Stimulated activated CD4-positive, alpha-beta T cell treated with anti-CD3 and anti-CD28 coated beads, TNF-alpha, amount 100 ng/mL, for 1 hour (primary cell): Measurements from ENCODE around the gene NPTN.
"Not testable (repeated sequence)": the region's sequence is repeated elsewhere in the genome, so short reads cannot be mapped to it uniquely, and the experiment has no call there.

Source experiments
- DNase-seq, 3 donors: peaks; one replicate each; pipeline ENCODE4 v3.0.0-alpha.2; 2020; ENCODE audit warnings: low read depth in 3 of 3, low spot score in 1 of 3

The NPTN gene

DNA sequence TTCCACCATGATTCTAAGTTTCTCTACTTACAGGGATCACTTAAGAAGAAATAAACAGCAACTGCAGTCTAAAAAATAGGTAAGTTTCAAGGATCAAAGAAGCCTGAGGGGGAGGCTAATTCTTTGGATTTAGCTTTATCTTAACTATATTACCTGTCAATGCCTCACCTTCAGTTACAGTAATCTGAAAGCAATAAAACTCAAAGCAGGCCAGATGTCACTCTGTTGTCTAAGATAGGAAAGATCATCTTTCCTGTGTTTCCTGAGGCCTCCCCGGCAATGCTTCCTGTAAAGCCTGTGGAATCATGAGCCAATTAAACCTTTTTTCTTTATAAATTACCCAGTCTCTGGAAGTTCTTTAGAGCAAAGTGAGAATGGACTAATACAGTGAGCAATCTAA lies 60.2 kb downstream of the NPTN start:
- DNase-seq = no peak

DNA sequence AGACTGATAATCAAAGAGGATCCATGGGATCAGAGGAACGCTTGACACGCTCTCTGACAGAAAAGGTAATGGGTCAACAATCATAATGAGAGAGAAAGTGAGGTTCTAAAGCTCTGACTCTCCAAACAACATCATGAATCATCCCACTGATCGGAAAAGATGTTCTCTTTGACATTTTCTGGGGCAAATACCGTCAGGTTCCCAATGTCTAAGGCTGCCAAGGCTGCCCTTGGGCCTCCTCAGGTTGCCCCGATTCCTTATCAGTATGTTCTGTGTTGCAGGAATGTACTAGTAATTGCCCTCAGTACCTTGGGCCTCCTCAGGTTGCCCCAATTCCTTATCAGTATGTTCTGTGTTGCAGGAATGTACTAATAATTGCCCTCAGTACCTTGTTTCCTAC lies 60.9 kb downstream of the NPTN start:
- no peak for DNase-seq

DNA sequence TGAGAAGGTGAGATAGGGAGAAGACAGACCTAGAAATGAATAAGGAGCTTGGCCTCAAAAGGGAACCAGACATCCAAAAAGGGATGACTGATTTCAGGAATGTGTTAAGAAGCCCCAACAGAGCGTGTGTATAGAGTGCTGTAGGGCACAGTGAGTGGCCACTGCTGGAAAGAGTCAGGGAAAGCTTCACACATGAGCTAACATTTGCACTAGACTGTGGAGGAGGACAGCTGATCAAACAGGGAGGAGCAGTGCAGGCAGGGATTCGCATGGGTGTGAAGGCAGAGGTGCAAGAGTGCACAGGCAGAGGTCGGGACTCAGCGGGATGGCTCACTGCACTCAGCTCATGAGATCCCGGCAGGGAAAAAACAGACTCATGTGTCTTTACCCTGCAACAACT lies 61.8 kb downstream of the NPTN start:
- no peak for DNase-seq

DNA sequence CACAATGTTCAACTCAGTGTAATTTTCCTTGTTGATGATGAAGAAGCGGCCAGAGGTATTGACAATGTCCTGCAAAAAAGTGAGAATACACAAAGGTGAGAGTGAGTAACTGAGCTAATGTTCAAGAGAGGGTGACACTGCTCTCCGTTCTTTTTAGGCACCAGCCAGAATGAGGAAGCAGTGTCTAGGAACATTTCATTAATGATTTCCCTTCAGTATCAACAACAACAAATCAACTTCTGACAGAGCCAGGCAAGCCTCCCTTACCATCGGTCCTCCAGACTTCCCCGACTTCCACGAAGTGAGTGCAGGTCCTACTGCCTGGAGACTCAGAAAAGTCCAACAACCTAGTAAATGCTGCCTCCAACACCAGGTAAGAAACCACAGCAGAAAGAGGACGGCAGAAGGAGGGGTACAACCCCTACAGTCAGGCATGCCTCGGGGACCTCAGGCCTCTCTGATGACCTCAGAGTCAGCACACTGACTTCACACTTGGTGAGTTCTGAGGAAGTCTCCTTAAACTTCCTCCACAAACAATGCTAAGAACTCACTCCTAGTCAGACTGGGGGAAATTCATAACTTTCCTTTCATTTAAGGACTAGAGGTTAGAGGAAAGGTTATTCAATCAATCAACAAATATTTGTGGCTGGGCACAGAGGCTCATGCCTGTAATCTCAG lies 62.7 kb downstream of the NPTN start:
- no peak for DNase-seq

DNA sequence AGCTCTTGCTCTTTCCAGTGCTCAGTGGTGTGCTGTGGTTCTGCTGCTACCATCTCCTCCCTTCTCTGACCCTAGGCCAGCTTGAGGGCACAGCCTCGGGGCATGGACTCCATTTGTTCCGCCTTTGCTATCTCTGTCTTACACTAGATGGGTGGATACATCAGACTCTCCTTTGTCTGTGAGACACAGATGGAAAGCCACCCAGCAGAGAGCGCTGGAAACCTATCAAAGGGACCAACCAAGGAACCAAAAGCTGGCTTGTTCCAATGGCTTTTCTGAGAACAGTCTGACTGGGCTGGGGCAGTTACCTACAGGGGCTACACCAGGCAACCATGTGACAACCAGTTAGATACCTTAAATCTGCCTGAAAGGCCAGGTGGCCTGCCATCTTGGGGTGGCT lies 63.8 kb downstream of the NPTN start:
- DNase-seq = no peak

DNA sequence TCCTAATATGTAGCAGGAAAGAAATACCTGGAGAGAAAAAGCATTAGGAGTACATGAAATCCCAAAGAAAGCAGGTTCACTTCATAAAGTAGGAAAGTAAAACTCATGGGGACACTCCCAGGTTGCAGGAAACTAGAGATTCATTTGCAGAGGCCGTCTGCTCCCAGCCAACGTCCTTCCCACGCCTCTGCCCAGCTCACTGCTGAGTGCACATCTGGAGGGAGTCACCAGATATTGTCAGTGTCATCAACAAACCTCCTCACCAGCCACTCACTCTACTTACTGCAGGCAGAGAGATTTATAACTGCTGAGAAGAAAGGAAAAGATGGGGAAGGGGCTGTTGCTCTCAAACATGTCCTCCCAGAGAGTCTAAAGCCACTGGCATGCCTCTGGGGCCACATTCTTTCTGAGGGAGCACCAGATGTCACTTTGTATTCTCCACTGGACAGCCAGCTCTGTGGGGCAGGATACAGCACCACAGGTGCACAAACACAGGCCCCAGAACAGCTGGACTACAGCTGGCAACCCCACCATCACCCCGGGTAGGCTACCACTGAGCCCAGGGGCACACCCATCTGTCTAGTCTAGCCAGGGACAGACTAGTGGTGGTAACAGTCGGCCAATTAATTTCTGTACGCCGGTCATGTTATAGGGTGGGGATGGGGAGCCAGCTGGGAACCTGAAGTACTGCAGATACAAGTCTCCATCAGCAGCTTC lies 64.5 kb downstream of the NPTN start:
- DNase-seq = no peak

DNA sequence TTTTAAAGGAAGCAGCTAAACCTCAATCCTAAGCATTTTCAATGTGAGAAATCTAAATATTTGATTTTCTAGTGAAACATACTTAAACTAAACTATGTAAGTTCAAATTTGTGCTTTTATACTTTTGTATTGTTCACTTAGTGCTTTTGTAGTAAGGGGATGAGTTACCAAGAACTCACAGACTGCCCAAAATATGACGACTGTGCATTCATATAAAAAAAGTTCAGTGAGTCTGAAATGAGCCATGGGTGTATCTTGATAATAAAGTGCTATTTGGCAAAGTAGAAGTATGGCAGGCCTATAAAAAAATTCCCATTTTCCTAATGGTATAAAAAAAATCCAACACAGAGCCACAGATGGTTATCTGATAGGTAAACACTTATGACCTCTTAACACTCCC lies 66.2 kb downstream of the NPTN start:
- no peak for DNase-seq

DNA sequence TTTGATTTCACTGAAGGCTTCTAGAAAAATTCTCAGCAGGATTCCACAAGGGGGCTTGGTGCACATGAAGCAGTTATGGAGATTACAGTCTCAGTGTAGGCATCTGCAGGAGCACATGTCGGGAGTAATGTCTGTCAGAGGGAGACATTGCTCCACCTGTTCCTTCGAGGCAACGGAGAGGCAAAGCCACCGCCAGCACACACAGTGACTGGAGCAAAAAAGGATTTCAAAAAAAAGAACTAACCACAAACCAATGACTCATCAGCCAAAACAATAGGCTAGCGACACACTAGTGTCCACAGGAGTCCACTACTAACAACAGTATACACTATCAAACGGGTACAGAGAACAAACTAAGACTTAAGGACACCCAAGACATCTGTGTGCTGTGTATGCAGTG lies 68.9 kb downstream of the NPTN start:
- DNase-seq = no peak

DNA sequence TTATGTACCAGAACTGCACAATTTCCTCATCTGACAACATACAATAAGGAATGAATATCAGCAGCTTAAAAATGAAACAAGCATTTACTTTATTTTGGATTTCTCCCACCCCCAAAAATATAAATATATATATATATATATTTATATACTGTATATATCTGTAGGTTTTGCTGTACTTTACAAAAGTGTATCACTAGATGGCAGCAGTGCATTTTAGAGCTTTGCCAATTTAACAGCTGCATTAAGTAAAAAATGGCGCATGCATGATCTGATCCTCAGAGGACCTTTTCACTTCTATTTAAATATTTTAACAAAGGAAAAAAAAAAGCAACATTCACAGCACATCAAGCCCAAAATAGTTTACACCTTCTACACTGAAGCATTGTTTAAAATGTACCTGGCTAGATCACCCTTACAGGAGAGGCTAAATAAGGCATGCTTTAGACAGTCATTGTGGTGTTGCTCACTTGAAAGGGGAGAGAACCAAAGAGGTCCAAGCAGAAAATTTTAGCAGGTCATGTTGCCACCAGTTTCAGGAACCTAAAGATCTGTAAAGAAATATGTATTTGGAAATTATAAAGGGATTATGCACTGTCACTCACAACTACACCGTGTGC lies 72.6 kb downstream of the NPTN start:
- no peak for DNase-seq

DNA sequence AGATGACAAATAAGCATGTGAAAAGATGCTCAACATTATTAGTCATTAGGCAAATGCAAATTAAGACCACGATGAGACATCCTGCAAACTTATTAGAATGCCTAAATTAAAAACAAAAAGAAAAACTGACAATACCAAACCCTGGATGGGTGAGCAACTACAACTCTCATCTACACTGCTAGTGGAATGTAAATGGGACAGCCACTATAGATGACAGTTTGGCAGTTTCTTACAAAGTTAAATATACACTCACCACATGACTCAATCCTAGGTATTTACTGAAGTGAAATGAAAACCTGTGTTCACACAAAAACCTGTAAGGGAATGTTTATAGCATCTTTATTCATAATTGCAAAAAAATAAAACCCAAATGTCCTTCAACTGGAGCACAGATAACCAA lies 74.7 kb downstream of the NPTN start:
- DNase-seq = no peak

DNA sequence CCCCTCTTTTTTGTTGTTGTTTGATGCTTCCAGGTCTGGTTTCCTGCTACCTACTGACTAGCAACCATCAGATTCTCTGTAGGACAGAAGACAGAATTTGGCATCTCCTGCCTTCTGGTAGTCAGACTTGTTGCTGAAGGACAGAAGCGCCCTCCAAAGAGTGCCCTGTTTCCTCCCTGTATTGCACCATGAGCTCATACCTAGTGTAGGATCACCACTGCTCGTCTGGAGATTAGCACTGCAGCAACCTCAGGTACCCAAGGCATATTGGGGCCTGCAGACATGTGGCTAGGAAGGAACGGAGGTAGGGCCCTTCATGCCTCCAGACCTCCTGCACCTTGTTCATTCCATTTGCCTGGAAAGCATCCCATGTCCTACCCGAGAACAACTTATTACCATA lies 78.1 kb downstream of the NPTN start:
- DNase-seq = no peak

DNA sequence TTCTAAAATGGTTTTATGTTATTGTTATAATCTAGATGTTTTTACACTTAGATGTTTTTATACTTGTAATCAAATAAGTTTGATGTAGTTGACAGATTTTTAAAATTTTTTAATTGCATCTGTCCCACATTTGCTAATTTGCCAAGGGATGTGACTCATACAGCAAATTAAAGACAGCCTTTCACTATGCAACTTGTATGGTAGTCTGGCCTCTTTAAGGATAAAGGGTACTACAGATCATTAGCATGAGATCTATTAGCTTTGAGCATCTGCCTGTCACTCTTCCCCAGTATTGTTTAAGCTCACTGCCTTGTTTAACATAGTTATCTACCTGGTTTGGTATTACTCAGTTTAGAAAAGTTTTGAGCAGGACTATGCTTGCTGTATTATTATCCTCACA lies 83.0 kb downstream of the NPTN start:
- DNase-seq = no peak

DNA sequence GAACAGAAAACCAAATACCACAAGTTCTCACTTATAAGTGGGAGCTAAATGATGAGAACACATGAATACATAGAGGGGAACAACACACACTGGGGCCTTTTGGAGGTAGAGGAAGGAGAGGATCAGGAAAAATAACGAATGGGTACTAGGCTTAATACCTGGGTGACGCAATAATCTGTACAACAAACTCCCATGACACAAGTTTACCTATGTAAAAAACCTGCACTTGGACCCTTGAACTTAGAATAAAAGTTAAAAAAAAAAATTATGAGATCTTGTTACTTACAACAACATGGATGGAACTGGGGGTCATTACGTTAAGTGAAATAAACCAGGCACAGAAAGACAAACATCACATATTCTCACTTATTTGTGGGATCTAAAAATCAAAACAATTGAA lies 84.3 kb downstream of the NPTN start:
- DNase-seq = not testable (repeated sequence)

DNA sequence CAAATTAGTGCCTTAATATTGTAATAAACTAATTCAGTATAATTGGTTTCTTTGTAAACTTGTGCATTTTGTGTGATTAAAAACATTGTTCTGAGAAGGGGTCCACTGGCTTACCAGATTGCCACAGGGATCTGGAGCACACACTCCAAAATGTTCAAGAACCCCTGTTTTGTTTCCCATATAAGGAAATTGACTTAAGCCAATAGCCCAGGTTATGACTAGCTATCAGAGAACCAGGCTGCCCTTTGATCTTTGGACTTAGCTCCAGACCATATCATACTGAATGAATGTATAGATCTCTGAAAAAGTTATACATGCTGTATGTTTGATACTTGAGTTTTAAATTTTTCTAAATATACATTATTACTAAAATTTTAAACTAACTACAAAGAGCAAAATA lies 91.7 kb downstream of the NPTN start:
- DNase-seq = no peak

DNA sequence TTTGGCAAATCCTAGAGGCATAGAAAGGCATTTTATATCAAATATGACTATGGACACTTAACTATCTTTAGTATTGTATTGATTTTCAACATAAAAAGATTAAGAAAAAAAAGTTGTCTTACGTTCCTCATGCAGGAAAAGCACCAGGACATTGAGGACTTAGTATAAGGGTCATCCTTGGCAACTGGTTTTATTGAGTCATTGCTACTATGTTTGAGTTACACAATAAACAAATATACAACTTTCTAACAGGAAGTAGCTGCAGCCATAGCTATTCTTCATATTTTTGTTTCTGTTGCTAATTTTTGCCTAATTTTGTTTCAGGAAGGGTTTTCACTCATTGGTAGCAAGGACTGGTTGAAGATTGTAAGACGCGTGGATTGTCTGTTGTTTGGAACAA lies 93.0 kb downstream of the NPTN start:
- DNase-seq = no peak

DNA sequence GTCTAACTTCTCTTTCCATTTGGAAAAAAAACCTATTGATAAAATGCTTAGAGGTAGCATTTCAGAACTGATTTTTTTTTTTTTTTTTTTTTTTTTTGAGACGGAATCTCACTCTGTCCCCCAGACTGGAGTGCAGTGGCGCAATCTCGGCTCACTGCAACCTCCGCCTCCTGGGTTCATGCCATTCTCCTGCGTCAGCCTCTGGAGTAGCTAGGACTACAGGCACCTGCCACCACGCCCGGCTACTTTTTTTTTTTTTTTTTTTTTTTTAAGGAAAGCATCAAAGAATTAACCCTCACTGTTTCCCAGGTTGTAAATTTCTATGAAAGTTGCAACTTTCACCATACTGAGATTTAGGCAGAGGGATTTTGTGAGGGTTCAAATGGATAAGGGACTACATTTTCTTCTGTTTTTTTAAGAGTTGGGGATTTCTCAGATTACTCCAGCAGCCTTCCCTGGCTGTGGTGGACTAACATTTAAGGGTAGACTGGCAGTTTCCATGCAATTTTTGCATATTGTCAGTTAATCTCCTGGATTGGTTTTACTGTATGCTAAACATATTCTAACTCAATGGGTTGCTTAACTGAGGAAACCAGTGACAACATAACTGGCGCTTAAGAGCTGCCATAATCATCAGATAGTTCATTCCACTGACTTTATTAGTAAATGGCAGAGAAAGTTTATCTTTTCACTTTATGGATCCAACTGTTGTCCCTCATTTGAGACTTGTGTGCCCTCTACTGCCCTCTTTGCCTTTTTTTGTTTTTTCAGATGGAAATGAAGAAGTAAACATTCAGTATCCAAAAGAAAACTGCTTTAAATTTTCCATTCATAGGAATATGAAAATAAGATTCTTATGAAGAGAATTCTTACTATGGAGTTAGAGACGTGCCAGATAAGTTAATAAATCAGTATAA lies 93.7 kb downstream of the NPTN start:
- no peak for DNase-seq

DNA sequence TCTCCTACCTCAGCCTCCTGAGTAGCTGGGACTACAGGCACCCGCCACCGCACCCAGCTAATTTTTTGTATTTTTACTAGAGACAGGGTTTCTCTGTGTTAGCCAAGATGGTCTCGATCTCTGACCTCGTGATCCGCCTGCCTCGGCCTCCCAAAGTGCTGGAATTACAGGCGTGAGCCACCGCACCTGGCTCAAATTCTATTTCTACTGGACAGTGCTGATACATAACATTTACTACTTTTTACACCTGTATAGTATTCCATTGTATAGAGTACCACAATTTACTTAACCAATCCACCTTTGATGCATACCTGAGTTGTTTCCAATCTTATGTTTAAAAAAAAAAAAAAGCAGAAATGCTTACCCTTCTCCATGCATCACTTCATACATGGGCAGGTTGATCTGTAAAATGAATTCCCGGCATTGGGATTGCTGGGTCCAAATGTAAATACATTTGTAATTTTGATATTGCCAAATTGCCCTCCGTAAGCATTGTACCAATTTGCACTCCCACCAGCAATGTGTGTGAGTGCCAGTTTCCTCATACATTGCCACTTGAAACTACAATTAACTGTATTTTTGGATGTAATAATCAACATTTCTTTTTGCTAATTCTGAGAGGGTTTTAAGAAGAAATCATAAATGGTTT lies 94.5 kb downstream of the NPTN start:
- DNase-seq = no peak

DNA sequence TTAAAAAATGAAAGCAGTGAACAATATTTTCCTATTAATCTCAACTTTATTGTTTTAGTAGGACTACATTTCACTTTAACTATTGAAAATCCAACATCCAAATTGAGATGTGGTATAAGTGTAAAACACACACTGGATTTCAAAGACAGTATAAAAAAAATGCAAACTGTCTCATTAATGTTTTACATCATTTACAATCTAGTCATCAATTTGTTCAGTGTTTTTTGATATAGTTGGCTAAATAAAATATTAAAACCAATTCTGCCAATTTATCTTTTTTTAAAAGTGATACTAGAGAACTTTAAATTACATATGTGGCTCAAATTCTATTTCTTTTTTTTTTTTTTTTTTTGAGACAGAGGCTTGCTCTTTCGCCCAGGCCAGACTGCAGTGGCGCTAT lies 95.1 kb downstream of the NPTN start:
- no peak for DNase-seq

DNA sequence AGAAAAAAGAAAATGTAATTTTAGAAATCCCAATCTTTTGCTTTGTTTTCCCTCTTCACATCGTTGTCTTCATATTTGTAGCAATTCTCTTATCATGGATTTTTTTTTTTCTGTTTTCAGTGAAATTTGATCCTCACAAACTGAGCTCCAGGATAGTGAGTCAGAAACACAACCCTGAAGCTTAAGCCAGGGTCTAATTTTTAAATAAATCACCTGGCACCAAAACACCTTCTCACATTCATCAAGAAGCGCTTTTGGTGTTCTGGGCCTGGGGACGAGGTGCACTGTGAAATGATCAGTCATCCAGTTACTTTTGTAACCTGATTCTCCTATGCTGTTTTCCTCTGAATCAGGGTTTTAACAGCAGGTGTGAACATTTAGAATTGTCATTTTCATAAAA lies 102.5 kb downstream of the NPTN start:
- DNase-seq = no peak

DNA sequence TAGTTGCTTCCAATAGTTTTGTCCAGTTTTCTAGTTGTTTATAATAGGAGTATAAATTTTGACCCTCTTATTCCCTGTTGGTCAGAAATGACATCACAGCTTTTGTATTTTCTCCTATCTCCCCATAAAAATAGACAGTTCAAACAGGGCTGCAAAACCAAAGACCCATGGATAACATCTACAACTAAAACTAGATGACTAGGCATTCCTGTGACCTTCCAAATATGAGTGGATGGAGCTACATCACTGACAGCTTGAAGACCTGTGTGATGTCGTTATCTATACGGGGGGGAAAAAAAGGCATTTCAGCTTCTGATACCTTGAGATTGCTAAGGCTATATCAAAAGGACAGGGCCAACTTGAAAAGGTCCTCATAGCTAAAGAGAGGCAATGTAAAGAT lies 105.6 kb downstream of the NPTN start:
- DNase-seq = no peak

DNA sequence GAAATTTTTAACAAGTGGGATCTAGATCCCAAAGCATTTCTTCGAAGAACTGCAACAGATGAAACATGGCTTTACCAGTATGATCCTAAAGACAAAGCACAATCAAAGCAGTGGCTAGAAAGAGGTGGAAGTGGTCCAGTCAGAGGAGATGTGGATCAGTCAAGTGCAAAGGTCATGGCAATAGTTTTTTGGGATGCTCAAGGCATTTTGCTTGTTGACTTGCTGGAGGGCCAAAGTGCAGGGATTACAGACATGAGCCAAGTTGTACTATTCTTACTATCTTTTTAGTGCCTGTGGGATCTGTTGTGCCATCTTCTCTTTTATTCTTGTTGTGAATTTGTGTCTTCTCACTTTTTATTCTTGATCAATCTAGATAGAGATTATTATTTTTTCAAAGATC lies 108.3 kb downstream of the NPTN start:
- DNase-seq = no peak
